SU-DHL-6 (cell line): ENCODE data around the gene HELZ.

Experiments
- CTCF ChIP-seq: fragments of 200-600 bp; sonication (generic); IDR thresholded peaks from one replicate; pipeline ENCODE4 v1.5.1; 2017; ENCODE audit warnings: antibody characterized with exemption, mild to moderate bottlenecking, low read length, moderate library complexity; ENCODE audit not compliant: insufficient read depth, poor library complexity, severe bottlenecking
- EZH2phosphoT487 ChIP-seq: fragments of 200-600 bp; sonication (generic), shearing (Covaris generic); conservative IDR thresholded peaks from 2 replicates; pipeline ENCODE4 v1.6.1; 2018; ENCODE audit warnings: mild to moderate bottlenecking, antibody characterized with exemption, low read length, moderate library complexity, mixed read lengths

- TF ChIP-seq EZH2phosphoT487 = no peak
- TF ChIP-seq CTCF = no peak
These were observed 50.9 kb downstream of the HELZ start for GRCh38 chr17:67194134-67194533.
